Tongue (tissue), 3 donors: ENCODE results near the gene ANKS3. TPM values are rescaled to one million over a fixed set of nuclear protein-coding genes. Genes with fewer than 3 reads are reported as not detected.

Experiments
- DNase-seq: peaks from one replicate; pipeline ENCODE4 v3.0.0-alpha.2; 2015
- small RNA-seq: library from RNA; depleted of rRNA; stranded (forward); fragments of <200 nt; gene quantifications from one replicate; pipeline ENCODE3, GENCODE V24; 2014; ENCODE audit warnings: low replicate concordance
- total RNA-seq: library from RNA; depleted of rRNA; stranded (reverse); fragments of >200 nt; gene quantifications from one replicate; pipeline ENCODE4 v1.2.3, GENCODE V29; 2014

Gene ANKS3
- total RNA-seq, 1 donor from 2014 or later = 20.7 TPM

DNA sequence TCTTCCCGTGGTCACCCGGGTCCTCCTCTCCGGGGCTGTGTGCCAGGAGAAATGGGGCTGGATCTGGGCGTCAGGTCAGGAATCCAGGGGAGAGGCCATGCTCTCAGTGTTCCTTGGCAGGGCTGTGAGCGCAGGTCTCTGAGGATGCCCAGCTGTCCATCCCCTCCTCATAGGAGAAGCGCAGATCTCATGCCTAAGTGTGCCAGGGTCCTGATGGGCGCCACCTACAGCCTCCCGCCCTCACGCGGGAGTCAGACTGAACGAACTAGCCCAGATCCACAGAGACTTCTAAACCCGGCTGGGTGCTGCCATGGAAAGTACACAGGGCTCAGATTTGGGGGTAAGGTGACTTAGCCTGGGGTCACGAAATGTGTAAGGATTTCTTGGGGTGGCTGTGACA, 85.2 kb downstream of the ANKS3 start:
- no peak for DNase-seq

DNA sequence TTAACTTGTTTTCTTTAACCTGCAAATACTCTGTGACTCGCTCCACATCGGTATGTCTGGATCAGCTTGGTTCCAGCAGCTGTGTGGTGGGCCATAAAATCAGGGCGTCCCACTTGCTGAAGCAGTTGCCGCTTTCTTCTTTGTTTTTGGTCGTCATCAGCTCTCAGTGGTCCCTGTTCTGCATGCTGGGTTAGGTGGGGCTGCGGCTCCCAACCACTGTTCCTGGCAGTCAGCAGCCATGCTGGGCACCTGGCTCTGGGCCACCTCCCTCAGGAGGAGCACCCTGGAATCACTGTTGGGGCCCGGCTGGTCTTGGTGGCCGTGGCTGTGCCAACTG, 86.5 kb downstream of the ANKS3 start:
- DNase-seq = no peak

DNA sequence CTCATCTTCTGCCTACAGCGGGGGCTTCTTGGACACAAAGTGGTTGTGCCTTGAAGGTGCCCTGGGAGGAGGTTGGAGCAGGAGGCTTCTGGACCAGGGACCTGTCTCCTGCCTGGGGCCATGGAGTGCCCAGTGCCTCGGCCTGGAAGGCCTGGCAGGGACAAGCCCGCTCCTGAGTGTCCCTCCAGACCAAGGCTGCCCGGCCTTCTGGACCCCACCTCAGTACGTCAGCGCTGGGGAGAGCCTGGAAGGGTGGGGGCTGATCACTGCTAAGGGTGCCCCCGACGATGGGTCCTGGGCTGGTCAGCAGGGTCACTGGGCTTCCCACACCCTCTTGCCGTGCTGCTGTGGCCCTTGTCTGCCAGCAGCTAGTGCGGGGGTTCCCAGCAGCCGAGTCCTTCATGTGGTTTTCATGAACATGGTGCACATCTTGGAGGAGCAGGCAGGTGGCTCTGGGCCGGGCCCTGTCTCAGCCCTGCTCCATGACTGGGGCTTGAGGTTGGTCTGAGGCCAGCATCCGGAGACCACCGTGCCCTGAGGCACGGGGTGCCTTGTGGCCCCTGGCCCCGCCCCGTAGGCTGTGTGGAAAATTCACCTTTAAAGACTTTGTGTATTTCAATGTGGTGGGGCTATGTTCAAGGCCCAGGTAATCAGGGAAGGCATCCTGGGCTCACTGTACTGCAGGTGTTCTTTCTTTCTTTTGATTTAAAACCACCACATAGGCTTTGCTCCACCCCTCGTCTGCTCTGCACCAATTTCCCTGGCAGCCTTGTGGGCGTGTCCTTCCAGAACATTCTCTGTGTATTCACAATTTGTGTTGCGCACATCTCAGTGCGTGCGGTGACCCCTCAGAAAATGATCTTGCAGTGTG, 87.1 kb downstream of the ANKS3 start:
- DNase-seq = no peak

Small RNAs within 50 kb of the gene (small RNA-seq; reads per million reads assigned to genes)
- not detected for gene MIR6769A
- gene RF00017 = not detected

Other genes with a start within 250 kb of the ANKS3 start
- 10.6 TPM for gene CDIP1, start 195.5 kb downstream of the ANKS3 start, total RNA-seq
- 0.72 TPM for gene C16orf96, start 177.9 kb downstream of the ANKS3 start, total RNA-seq
- gene UBALD1, start 119.4 kb downstream of the ANKS3 start, total RNA-seq = 13.3 TPM
- gene MGRN1, start 109.4 kb downstream of the ANKS3 start, total RNA-seq = 34.6 TPM
- 38.2 TPM for gene NUDT16L1, start 40.7 kb downstream of the ANKS3 start, total RNA-seq
- 0.41 TPM for gene DNAAF8, start 266 bp upstream of the ANKS3 start, total RNA-seq
- gene ZNF500, start 32.9 kb upstream of the ANKS3 start, total RNA-seq = 23.6 TPM
- gene SEPTIN12, start 54.1 kb upstream of the ANKS3 start, total RNA-seq = not detected
- not detected for gene SMIM22, start 61.1 kb upstream of the ANKS3 start, total RNA-seq
- 12.6 TPM for gene ROGDI, start 68.4 kb upstream of the ANKS3 start, total RNA-seq
- gene GLYR1, start 113.0 kb upstream of the ANKS3 start, total RNA-seq = 42.0 TPM
- gene UBN1, start 113.2 kb upstream of the ANKS3 start, total RNA-seq = 19.7 TPM
- gene PPL, start 202.9 kb upstream of the ANKS3 start, total RNA-seq = 105 TPM
- gene SEC14L5, start 224.1 kb upstream of the ANKS3 start, total RNA-seq = 3.1 TPM